GM18505 (cell line): Measurements from ENCODE around the gene UVRAG.
"Not testable (repeated sequence)": the region's sequence is repeated elsewhere in the genome, so short reads cannot be mapped to it uniquely, and the experiment has no call there.

Experiments
- ATAC-seq: cut with Tn5 transposase; IDR thresholded peaks from one replicate; pipeline ENCODE4 v1.9.1; 2021; ENCODE audit not compliant: unreplicated experiment
- POLR2A ChIP-seq: IDR thresholded peaks from 4 replicates; pipeline ENCODE4 v1.6.1; 2011; ENCODE audit warnings: borderline replicate concordance; ENCODE audit not compliant: insufficient read depth, insufficient read length; ENCODE audit errors: extremely low read depth

Gene UVRAG

DNA sequence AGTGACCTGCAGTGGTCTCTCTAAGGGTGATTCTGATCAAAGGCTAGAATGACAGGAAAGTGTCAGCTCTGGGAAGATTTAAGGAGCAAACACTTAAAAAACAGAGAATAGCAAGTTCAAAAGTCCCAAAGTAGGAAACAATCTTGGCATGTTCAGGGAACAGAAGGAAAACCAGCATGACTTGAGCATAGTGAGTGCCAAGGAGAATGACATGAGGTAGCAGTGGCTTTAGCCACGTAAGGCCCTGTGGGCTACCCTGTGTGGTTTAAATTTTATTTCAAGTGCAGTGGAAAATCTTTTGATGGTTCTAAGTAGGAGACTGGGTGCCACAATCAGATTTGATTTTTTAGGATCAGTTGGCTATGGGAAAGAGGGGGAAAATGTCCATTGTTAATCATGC is 241.9 kb downstream of the UVRAG start:
- ATAC-seq, result no peak
- no peak for TF ChIP-seq POLR2A

DNA sequence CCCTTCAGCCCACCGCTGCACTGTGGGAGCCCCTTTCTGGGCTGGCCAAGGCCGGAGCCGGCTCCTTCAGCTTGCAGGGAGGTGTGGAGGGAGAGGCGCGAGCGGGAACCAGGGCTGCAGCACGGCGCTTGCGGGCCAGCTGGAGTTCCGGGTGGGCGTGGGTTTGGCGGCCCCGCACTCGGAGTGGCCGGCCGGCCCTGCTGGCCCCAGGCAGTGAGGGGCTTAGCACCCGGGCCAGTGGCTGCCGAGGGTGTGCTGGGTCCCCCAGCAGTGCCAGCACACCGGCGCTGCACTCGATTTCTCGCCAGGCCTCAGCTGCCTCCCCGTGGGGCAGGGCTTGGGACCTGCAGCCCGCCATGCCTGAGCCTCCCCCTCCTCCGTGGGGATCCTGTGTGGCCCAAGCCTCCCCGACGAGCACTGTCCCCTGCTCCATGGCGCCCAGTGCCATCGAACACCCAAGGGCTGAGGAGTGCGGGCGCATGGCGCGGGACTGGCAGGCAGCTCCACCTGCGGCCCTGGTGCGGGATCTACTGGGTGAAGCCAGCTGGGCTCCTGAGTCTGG is 245.5 kb downstream of the UVRAG start:
- not testable (repeated sequence) for ATAC-seq

DNA sequence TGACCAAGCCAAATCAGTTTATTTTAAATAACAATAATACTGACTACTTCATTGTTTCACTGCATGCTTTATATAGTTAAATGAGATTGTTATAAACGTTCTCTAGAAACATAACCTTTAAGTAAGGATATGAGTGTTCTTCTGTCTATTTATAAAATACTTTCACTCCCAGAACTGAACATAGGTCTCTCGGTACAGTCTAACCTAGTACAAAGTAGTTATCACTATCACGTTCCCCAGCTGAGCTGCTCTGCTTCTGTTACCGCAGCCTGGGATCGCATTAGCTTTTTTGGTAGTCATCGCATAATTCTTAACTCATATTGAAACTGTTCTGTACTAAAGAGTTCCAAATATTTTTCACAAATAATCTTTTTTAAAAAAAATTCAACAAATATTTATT is 247.7 kb downstream of the UVRAG start:
- peak; percentile 96 for ATAC-seq
- TF ChIP-seq POLR2A, result no peak

DNA sequence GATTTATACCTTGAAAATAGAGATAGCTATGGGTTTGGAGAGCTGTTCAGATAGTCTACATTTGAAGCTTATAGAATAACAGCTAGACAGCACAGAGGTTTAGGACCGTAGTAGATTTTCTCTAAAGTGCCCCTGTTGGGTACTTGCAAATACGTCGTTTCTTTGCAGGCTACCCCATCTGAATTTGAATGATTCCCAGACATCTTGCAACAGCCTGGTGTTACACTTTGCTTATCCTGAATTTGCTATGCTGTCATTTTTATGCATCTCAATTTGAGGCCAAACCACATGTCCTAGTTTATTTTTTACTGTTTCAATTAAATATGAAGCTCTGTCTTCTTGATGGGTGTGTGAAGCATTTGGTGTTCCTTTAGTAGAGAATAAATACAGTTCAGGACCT is 249.2 kb downstream of the UVRAG start:
- no peak for ATAC-seq
- TF ChIP-seq POLR2A, result no peak

DNA sequence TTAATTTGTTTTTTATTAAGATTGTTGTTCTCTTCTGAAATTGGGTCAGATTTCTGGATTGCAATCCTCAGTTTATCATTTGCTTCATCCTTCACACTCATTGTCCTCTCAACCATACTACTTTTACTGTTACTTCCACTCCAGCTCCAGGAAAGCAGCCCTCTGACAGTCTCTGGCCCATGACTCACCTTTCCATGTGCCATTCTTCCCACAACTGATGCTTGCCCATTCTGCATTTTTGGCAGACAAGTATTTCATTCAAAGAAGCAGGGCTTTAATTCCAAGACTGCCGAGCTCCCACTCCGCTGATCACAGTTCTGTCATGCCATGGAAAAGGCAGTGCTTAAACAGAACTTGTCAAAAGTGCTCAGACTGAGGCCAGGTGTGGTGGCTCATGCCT is 252.1 kb downstream of the UVRAG start:
- ATAC-seq, result no peak
- TF ChIP-seq POLR2A, result no peak

DNA sequence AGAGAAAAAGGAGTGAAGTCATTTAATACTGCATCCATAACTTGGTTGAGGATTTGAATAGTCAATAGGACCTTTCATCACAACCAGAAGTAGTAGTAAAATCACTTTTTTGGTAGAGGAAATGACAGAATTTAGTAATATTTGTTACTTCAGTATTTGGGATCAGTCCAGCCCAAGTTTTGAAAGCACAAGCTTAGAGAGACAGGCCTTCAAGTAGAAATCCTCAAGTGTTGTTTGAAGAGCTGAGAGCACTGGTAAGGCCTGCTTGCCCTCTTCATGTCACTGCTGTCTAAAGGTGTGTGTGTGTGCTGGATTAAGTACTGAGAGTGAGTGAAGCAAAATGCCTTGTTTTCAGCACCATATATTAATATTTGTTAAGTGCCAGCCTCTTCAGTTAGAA is 254.0 kb downstream of the UVRAG start:
- no peak for ATAC-seq
- no peak for TF ChIP-seq POLR2A

DNA sequence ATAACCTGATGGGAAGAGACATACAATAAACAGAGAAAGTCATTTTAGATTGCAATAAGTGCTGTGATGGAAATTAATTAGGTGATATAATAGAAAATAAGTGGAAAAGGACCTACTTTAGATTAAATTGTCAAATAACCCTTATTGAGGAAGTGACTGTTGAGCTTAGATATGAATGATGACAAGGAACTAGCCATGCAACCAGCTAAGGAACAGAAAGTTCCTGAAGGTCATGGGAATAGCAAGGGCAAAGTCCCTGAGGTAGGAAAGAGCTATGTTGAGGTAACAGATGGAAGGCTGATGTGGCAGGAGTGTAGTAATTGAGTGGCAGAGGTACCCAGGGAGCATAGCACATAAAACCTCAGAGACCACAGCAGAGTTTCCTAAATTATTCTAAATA is 256.1 kb downstream of the UVRAG start:
- TF ChIP-seq POLR2A, result no peak
- no peak for ATAC-seq

DNA sequence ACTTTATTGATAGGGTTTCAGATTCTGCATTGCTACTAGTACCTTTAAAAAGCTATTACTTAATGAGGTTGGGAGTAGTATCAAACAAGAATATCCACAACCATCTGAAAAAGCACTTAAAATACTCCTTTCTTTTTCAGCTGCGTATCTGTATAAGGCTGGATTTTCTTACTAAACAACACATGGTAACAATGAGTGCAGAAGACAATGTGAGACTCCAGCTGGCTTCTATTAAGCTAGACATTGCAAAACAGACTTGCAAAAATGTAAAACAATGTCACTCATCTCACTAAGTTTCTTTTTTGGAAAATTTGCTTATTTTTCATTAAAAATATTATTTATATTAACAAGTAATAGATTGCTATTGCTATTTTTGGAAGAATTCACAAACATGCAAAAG is 258.7 kb downstream of the UVRAG start:
- no peak for ATAC-seq
- no peak for TF ChIP-seq POLR2A

DNA sequence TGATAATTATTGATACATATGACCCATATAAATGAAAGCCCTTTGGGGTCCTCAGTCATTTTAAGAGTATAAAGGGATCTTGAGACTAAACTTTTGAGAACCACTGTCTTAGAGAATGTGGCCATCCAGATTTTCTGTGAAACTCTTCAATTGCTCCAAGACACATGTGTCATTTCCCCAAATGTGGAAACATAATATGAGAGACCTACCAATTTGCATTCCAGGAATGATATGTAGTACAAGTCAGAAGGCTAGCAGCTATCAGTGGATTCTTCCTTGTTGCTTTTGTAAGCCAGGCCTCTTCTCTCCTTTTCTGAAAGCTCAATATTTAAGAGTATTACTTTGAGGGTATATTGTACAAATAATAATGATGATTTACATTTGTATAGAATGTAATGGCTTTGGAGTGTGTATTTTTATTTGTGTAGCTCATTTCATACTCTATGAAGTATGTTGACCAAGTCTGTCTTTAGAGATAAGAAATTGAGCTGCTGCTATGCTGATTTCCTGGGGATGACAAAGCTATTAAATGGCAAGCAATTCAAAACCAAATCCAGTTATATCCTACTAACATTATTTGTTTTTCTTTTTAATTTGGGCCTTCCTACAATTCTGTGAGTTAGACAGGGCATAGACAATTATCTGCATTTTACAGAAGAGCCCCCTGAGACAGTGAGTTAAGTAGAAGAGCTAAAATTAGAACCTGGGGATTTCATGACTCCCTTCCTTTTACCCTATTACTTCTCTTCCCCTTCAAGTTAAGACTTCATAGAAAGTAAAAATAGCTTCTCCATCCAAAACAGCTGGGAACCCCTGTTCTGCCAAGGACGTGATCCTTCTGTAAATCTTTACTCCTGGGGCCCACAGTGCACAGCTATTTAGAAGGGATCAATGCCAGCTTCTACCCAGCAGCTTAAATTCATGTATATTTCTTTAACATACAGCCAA is 259.4 kb downstream of the UVRAG start:
- no peak for TF ChIP-seq POLR2A

DNA sequence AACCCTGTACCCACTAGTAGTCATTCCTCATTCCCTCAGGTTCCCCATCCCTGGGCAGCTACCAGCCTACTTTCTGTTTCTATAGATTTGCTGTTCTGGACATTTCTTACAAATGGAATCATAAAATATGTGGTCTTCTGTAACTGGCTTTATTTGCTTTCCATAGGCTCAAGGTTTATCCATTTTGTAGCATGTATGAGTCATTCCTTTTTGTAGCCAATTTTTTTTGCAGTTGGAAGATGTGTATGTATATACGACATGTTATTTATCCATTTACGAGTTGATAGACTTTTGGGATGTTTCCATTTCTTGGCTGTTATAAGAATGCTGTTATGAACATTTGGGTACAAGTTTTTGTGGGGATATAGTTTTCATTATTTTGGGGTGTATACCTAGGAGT is 260.7 kb downstream of the UVRAG start:
- no peak for ATAC-seq
- no peak for TF ChIP-seq POLR2A

More for the DNA sequence above, 259.4 kb downstream of the UVRAG start:
- ATAC-seq, result no peak

DNA sequence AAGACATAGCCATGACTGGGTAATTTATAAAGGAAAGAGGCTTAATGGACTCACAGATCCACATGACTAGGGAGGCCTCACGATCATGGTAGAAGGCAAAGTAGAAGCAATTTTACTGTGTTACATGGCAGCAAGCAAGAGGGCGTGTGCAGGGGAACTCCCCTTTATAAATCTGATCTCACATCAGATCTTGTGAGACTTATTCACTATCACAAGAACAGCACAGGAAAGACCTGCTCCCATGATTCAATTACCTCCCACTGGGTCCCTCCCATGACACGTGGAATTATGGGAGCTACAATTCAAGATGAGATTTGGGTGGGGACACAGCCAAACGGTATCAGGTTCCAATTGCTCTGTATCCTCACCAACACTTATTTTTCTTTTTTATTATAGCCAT is 261.2 kb downstream of the UVRAG start:
- ATAC-seq, result not testable (repeated sequence)

DNA sequence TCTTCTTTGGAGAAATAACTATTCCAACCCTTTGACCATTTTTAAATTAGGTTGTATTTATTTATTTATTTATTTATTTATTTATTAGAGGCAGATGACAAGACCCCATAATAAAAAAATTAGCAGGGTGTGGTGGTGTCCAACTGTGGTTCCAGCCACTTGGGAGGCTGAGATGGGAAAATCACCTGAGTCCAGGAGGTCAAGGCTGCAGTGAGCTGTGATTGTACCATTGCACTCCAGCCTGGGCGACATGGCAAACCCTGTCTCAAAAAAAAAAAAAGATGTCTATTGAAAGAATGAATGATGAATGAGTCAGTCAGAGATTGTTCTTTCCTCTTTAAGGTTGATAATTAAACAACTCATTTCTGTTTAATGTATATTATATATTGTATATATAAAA is 261.7 kb downstream of the UVRAG start:
- ATAC-seq, result no peak
- no peak for TF ChIP-seq POLR2A

DNA sequence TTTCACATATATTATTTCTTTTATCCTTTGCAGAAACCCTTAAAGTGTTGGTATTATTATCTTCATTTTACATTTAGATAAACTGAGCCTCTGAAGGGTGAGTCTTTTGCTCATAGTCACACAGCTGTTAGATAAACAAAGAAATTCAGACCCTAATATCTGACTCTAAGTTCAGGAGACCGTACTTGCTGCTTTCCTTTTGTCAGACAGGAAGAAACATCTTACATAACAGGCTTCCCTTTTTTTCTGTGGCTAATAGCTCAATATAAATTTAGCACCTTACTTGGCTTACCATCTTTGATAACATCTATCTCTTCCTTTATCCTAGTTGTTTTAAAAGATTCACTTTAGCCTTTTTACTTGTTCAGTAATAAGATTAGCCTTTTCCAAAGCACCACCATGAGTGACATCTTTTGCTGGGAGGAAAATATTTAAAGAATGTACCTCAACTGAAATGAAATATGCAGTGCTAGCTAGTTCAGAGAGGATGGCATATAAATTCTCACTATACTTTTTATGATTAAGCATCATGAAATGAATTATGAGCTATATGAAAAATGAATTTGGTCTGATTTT is 262.7 kb downstream of the UVRAG start:
- no peak for TF ChIP-seq POLR2A
- ATAC-seq, result no peak

DNA sequence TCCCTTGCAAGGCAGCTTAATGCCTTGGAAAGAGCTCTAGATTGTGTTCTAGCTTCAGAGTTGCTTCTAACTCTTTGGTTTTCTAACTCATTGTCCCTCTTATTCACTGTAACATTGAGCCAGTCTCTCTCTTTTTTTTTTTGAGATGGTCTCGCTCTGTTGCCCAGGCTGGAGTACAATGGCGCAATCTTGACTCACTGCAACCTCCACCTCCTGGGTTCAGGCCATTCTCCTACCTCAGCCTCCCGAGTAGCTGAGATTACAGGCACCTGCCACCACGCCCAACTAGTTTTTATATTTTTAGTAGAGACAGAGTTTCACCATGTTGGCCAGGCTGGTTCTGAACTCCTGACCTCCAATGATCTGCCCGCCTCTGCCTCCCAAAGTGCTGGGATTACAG is 266.1 kb downstream of the UVRAG start:
- not testable (repeated sequence) for ATAC-seq

DNA sequence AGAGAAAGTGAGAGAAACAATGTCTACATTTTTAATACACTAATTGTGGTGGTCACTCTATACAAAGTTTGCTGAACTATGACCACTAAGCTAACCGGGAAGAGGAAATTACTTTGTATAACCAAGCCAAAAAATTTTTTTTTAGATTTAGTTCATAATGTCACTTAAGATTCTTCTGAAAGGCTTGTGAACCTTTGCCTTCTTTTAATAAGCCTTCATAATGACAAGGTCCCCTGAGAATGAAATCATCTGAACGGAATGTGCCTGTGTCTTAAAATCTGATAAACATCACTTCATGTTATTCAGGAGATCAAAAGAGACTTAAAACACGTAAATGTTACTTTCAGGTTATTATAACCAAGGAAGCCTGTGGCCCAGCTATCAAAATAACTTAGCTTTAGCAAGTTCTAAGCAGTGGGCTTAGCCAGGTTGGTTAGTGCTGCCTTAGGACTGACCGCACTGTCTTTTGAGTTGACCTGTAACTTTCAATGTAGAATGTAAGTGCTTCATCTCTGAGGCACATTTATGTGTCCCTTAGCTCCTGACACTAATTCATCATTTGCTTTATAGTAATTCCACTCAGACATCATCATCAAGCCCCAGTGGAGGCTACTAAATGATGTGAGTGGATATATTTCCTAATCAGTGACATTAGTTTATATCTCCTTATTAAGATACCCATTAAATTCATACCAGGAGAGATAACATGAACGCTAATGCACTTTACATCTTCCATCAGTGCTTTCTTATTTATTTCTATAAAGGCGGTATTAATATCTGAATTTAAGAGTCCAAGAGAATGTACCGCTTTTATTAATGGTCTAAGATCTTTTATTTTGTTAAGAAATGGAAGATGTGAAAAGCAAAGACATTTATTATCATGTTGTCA is 268.8 kb downstream of the UVRAG start:
- ATAC-seq, result no peak
- no peak for TF ChIP-seq POLR2A
